ENCODE data around the gene LILRA6. TPM values are rescaled to one million over a fixed set of nuclear protein-coding genes. Genes with fewer than 3 reads are reported as not detected.
"Not testable (repeated sequence)": the region's sequence is repeated elsewhere in the genome, so short reads cannot be mapped to it uniquely, and the experiment has no call there.

Gene LILRA6
- total RNA-seq, 4 donors from 2014 or later: 0.19 to 1.1 (median 0.52) TPM; not detected in 1

GRCh38 chr19:54252845-54253244, 10.3 kb upstream of the LILRA6 start:
- H3K36me3 ChIP-seq: no peaks in the 10 kb centered on the region
- in situ Hi-C loops (cut with MboI; ENCODE audit: low sequenced_read_pairs in 4 of 4) (no loop called here), intact Hi-C loops (cut with DNase I; ENCODE audit: low total_unique reads) (no loop called here)
- ATAC-seq: no peak
- no peak overlapping the region for H3K4me3 ChIP-seq
- H3K27ac ChIP-seq: no peak overlapping the region
- no peaks in the 10 kb centered on the region for H3K4me1 ChIP-seq
- TF ChIP-seq CTCF (IDR thresholded peaks at IDR 0.05 in 4 of 5, conservative IDR thresholded peaks at IDR 0.05 in 1 of 5) (no peak), POLR2A (IDR thresholded peaks at IDR 0.05) (no peak)
- no peaks in the 10 kb centered on the region for H3K9me3 ChIP-seq
- peaks cover 0 to 12% (median 5%) of the 10 kb centered on the region in 3 donors for H3K27me3 ChIP-seq
- DNase-seq: no peak

GRCh38 chr19:54252243-54252642, 9.7 kb upstream of the LILRA6 start:
- ATAC-seq (no peak), DNase-seq (no peak)
- H3K9me3 ChIP-seq: no peaks in the 10 kb centered on the region
- H3K27me3 ChIP-seq: peaks cover 0 to 12% (median 5%) of the 10 kb centered on the region in 3 donors
- TF ChIP-seq POLR2A (IDR thresholded peaks at IDR 0.05) (no peak), CTCF (IDR thresholded peaks at IDR 0.05 in 4 of 5, conservative IDR thresholded peaks at IDR 0.05 in 1 of 5) (no peak)
- intact Hi-C loops (cut with DNase I; ENCODE audit: low total_unique reads) (no loop called here), in situ Hi-C loops (cut with MboI; ENCODE audit: low sequenced_read_pairs in 4 of 4) (no loop called here)
- H3K36me3 ChIP-seq: no peaks in the 10 kb centered on the region
- no peak overlapping the region for H3K4me3 ChIP-seq
- no peaks in the 10 kb centered on the region for H3K4me1 ChIP-seq
- H3K27ac ChIP-seq: no peak overlapping the region

GRCh38 chr19:54248016-54248601, 5.5 kb upstream of the LILRA6 start:
- Histone ChIP-seq H3K4me1 (no peaks in the 10 kb centered on the region), H3K4me3 (no peak overlapping the region), H3K27ac (no peak overlapping the region), H3K9me3 (no peaks in the 10 kb centered on the region), H3K36me3 (no peaks in the 10 kb centered on the region), H3K27me3 (peaks cover 0 to 2% (median 0%) of the 10 kb centered on the region in 3 donors)
- peak in 1 of 2 donors; percentile 34 for DNase-seq
- peak in 1 of 2 donors; percentile 24 for ATAC-seq
- intact Hi-C loops (cut with DNase I; ENCODE audit: low total_unique reads): no loop called here
- no peak for TF ChIP-seq POLR2A (IDR thresholded peaks at IDR 0.05)
- in situ Hi-C loops (cut with MboI; ENCODE audit: low sequenced_read_pairs in 4 of 4): no loop called here

- Histone ChIP-seq H3K4me3 (no peak overlapping the region), H3K36me3 (no peaks in the 10 kb centered on the region), H3K4me1 (no peaks in the 10 kb centered on the region), H3K9me3 (no peaks in the 10 kb centered on the region), H3K27ac (no peak overlapping the region), H3K27me3 (no peaks in the 10 kb centered on the region)
- no peak for ATAC-seq
- in situ Hi-C loops (cut with MboI; ENCODE audit: low sequenced_read_pairs in 4 of 4) (no loop called here), intact Hi-C loops (cut with DNase I; ENCODE audit: low total_unique reads) (loop anchor here (2.0 kb wide), 1 partner anchor 25 kb away; the partner anchor contains the start of gene LILRB3)
- no peak for TF ChIP-seq CTCF (IDR thresholded peaks at IDR 0.05 in 4 of 5, conservative IDR thresholded peaks at IDR 0.05 in 1 of 5)
- TF ChIP-seq POLR2A (IDR thresholded peaks at IDR 0.05): no peak
- DNase-seq: no peak
Measured at GRCh38 chr19:54247106-54247930, 4.7 kb upstream of the LILRA6 start.

- DNase-seq (no peak), ATAC-seq (no peak)
- in situ Hi-C loops (cut with MboI; ENCODE audit: low sequenced_read_pairs in 4 of 4): no loop called here
- Histone ChIP-seq H3K27ac (no peak overlapping the region), H3K4me3 (no peak overlapping the region), H3K27me3 (no peaks in the 10 kb centered on the region), H3K36me3 (no peaks in the 10 kb centered on the region), H3K9me3 (no peaks in the 10 kb centered on the region), H3K4me1 (no peaks in the 10 kb centered on the region)
- intact Hi-C loops (cut with DNase I; ENCODE audit: low total_unique reads): loop anchor here (2.0 kb wide), 1 partner anchor 23 kb away; the partner anchor contains the start of gene LILRB3
- TF ChIP-seq POLR2A (IDR thresholded peaks at IDR 0.05): no peak
Measured at GRCh38 chr19:54245936-54246335, 3.3 kb upstream of the LILRA6 start.

- H3K4me1 ChIP-seq; intact Hi-C loops (cut with DNase I; ENCODE audit: low total_unique reads); H3K36me3 ChIP-seq; H3K27ac ChIP-seq; ATAC-seq; H3K4me3 ChIP-seq; DNase-seq; H3K27me3 ChIP-seq; in situ Hi-C loops (cut with MboI; ENCODE audit: low sequenced_read_pairs in 4 of 4); H3K9me3 ChIP-seq: not testable (repeated sequence)
Measured at GRCh38 chr19:54243809-54244208, 1.2 kb upstream of the LILRA6 start.

GRCh38 chr19:54242234-54242633, 356 bp downstream of the LILRA6 start:
- H3K4me3 ChIP-seq; DNase-seq; H3K36me3 ChIP-seq; H3K27ac ChIP-seq; H3K9me3 ChIP-seq; intact Hi-C loops (cut with DNase I; ENCODE audit: low total_unique reads); H3K4me1 ChIP-seq; ATAC-seq; in situ Hi-C loops (cut with MboI; ENCODE audit: low sequenced_read_pairs in 4 of 4); H3K27me3 ChIP-seq: not testable (repeated sequence)

- in situ Hi-C loops (cut with MboI; ENCODE audit: low sequenced_read_pairs in 4 of 4); intact Hi-C loops (cut with DNase I; ENCODE audit: low total_unique reads): not testable (repeated sequence)
Measured at GRCh38 chr19:54240372-54241336, 1.9 kb downstream of the LILRA6 start.

More at GRCh38 chr19:54240372-54241336, 1.9 kb downstream of the LILRA6 start:
- not testable (repeated sequence) for ATAC-seq, H3K36me3 ChIP-seq, H3K27me3 ChIP-seq, DNase-seq, H3K27ac ChIP-seq, H3K9me3 ChIP-seq, H3K4me3 ChIP-seq, H3K4me1 ChIP-seq
